Pulmonary artery endothelial cell (primary cell): ENCODE measurements around the gene HSPH1. TPM values are rescaled to one million over a fixed set of nuclear protein-coding genes. Genes with fewer than 3 reads are reported as not detected.
"Not testable (repeated sequence)": the region's sequence is repeated elsewhere in the genome, so short reads cannot be mapped to it uniquely, and the experiment has no call there.

ENCODE experiments used
- DNase-seq: peaks from one replicate; pipeline ENCODE4 v3.0.0-alpha.2; 2011; ENCODE audit warnings: low read depth, low spot score
- total RNA-seq: library from RNA; depleted of rRNA; stranded (reverse); fragments of >200 nt; gene quantifications from 2 replicates; pipeline ENCODE4 v1.2.3, GENCODE V29; 2014

Gene HSPH1
- total RNA-seq, 1 donor from 2014 or later, result 31.4 TPM

DNA sequence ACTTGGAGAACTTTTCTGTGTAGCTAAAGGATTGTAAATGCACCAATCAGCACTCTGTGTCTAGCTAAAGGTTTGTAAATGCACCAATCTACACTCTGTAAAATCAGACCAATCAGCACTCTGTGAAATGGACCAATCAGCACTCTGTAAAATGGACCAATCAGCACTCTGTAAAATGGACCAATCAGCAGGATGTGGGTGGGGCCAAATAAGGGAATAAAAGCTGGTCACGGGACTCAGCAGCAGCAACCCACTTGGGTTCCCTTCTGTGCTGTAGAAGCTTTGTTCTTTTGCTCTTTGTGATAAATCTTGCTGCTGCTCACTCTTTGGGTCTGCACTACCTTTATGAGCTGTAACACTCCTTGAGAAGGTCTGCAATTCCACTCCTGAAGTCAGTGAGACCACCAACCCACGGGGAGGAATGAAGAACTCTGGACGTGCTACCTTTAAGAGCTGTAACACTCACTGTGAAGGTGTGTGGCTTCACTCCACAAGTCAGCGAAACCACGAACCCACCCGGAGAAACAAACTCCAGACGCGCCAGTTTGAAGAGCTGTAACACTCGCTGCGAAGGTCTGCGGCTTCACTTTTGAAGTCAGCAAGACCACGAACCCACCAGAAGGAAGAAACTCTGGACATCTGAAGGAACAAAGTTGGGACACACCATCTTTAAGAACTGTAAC lies 16.2 kb upstream of the HSPH1 start:
- DNase-seq, result not testable (repeated sequence)

DNA sequence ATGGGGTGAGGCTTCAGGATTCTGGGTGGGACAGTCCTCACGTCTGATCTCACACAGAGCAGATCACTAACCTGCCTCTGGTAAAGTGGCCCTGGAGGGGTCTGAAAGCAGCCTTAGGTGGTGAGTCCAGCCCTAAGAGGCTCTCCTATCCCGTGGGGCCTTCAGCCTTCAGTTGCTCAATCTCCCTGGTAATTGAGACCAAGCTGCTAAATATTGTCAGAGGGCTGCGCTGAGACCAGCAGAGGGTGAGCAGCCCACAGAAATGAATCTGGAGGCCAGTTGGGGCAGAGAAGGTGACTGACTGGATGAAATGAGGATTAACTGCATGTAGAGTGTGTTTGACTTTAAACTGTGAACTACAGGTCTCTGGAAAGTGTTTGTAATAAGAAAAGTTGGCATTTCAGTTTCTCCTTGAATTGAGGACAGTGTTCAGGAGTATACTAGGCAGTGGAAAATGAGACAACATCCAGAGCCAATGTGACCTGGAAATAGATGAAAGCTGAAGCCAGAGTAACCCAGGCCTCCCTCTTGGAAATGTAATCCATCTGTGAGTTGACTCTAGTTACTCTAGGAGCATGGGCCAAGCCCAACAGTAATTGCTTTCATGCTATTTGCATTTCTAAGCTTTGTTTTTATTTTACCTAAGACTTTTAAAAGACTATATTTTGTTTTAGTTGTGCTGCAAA lies 14.3 kb upstream of the HSPH1 start:
- no peak for DNase-seq

DNA sequence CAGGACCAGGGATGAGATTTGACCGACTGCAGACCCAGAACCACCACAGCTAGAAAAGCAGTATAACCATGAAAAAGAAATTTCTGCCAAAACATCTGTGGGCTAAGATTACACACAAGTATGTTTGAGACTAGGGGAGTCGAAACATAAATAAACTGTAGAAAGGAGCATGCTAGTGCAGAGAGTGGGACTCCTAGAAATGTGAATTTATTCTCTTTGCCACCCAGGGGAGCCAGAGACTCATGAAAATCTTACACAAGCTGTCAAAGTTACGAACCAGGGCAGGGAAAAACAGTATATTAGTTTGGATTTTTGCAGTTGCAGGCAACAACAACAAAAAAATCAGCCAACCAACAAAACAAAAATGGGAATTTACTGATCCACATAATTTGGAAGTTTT lies 12.3 kb upstream of the HSPH1 start:
- DNase-seq, result no peak

DNA sequence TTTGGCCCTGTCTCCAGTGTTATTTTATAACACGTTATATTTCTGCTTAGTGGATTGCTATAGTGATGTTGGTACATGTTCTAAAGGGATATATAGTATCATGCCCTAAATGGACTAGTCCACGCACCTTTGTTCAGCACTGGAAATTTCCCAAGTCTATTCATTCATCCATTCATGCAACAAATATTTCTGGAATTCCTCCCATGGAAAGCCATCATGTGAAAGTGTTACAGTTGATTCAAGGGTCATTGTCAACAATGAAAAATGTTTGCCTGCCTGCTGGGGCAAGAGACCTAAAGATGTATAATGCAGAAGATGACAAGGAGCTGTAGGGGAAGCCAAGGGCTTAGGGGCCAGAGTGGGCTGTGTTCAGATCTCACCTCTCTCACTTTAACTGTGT lies 10.8 kb upstream of the HSPH1 start:
- peak; percentile 51 for DNase-seq

DNA sequence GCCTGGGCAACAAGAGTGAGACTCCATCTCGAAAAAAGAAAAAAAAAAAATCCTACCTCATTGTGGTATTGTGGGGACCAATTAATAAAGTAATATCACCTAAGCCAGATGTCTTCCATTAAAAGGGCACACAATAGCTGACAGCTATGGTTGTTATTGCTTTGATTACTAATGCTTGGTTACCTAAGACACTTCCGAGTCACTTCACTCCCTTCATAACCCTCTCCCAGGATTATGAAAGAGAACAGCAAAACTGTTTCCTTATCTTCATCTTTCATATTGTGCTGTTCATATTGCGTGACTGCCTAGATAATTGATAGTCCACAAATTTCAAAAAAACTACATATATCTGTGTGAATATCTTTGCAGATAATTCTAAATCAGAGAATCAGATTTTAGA lies 10.3 kb upstream of the HSPH1 start:
- no peak for DNase-seq

DNA sequence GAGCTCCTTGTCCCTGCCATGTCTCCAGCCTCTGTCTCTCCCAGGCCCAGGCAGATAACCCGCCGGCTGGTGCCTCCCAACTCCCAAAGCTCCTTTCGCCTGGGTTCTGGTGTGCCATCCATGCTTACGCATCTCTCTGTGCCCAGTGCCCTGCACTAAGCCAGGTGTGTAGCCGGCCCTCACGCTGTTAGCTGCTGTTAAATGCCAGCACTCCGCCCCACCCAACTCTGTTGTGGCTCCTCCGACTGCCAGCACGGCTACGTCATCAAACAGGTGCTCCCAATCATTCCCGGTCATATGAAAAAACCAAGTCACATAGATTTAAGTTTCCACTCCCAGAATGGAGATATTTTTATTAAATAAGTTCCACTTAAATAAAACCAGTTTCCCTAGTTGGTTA lies 7.0 kb upstream of the HSPH1 start:
- no peak for DNase-seq

DNA sequence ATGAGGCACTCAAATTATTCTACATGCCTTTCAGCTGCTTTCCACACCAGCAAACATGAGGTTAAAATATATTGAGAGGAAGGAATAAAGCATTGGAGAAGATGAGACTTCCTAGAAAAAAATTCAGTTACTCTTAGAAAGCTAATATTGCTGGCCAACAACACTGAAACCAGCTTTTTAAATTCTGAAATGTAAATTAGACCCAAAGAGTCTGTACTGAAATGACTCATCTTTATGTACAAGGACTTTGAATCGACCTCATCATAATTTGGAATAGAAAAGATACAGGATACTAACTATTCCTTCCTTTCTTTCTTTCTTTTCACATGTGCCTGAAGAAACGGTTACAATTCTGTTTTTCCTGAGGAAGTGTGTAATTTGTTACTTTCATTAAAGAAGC lies 6.5 kb upstream of the HSPH1 start:
- no peak for DNase-seq

DNA sequence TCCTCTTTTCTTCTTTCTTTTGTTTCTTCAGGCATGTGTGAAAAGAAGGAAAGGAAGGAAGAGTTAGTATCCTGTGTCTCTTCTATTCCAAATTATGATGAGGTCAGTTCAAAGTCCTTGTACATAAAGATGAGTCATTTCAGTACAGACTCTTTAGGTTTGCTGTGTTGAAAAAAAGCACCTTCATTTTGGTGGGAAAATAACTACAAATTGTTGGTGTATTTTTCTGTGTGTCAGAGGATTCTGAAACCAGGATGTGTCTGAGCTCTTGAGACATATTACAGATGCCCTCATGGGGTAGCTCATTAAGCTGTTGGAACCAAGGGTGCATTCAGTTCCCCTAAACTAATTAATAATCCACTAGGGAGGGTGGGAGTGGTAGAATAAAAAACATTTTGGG lies 5.8 kb upstream of the HSPH1 start:
- DNase-seq, result no peak

DNA sequence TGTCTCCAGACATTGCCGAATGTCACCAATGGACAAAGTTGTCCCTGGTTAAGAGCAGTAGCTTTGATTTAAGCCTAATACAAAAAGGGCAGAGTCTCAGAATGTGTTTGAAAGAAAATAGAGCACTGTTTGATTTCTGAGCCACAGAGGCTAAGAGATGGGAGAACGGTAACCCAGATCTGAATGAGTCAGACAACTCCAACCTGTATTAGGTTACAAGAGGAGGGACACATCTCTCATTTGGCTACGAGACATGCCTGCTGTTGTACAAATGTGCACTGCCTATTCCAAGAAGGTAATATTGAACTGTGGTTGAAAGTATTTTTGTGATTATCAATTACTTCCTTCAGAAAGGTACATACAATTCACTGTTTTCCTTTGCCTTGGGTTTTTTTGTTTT lies 4.9 kb upstream of the HSPH1 start:
- no peak for DNase-seq

DNA sequence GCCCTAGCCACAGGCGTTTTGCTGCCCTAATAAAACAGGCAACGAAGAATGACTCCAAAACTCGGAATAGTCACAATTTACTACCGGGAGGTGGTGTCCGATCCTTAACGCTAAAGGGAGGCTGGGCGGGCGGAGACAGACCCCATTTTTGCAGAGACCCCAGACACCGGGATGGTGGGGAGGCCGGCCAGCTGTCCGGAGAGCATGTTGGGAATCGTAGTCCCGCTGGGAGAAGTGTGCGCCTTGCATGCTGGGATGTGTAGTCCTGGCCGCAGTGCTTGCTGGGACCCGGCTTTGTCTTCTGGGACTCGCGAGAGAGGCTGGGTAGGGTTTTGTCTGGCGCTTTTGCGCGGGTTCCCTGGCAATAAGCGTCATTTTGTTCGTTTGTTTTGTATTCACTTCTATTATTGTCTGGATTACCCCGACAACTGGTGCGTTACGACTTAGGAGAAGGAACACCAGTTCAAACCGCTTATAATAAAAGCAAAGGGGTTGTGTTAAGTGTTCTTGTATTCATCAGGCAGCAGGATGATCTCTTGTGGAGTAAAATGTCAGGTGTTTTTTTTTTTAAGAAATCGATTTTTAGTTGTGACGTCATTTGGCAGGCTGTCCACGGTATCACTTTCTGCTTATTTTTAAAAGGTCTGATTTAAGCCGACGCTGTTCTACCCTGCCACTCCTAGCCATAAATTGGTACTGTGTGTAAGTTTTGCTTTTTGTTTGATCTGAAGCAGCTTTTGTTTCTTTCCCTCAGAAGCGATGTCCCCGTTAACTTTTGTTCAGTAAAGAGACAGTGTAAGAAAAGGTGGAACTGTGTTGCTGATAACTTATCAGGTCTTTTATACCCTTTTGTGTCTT lies 676 bp upstream of the HSPH1 start:
- peak; percentile 96 for DNase-seq

DNA sequence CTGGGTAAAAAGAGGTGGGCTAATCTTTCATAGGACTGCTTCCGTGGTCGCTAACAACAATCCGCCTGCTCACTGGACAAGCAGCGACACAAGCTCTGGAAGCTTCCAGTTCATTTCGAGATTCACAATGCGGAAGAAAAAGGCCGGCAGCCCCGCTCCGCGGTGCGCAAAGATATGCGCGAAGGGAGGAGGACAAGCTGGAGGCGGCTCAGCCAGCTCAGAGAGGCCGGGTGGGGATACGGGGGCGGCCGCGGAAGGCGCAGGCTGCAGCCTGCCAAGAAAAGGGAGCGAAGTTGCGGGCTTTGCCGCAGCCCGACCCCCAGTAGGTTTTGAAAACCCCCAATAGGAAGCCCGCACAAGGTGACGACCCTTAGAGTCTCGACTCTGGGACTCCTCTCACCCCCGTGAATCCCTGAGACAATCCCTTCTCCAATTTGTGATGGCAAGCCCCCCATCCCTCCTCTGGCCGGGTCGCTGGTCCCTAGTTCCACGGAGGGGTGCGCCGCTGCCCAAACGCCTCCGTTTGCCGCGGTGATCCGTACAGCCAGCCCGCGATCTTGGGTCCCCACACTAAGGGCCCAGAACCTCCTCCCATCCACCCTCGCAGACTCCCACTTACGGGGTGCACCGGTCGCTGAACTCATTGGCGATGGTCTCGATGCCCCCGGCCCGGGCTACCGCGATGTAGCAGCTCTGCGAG lies 697 bp downstream of the HSPH1 start:
- no peak for DNase-seq

DNA sequence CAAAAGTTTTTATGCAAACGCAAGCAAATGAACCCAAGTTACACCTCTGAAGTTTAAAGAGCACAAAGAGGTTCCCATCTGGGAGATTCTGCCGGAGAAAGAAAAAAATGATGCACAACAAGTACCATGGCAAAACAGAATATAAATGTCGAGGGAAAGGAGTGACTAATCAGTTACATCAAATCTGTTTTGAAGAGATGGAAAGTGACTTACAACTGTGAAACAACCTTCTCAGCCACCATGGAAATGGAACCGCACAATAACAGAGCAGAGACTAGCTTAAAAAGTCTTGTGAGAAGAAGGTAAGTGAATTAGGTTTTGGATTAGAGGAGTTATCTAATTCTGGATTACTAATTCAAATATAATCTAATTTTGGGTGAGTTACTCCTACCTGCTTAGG lies 2.4 kb downstream of the HSPH1 start:
- DNase-seq, result no peak

DNA sequence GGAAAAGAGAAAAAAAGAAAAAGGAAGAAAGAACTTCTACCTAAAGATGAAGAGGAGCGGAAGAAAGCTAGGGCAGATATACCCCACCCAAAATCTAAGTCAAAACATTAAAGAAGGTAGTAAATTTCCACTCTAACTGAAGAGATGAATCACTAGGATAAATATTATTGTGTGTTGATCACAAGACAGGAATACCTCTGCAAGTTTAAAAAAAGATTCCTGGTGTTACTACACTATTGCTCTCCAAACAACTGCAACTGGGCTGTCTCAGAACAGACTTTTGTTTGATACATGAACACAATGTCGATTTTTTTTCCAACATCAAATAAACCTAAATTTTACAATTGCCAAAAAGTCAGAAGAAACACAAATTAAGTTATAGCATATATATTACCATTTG lies 6.8 kb downstream of the HSPH1 start:
- DNase-seq, result no peak

DNA sequence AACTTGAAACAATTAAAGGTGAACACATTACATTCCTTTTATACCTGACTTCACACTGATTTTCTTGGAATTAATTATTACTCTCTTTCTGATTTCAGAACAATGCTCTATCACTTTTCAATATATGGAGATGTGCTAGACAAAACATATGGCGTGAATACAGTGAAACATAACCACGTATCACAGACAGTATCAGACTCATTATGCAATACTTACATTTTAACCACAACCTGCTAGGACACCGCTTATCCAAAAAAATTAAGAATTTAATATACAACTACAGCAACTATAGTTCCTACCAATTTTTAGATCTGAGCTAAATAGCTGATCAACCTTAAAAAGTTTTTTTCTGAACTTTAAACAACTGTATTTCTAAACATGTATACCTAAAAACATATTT lies 9.9 kb downstream of the HSPH1 start:
- DNase-seq, result no peak

DNA sequence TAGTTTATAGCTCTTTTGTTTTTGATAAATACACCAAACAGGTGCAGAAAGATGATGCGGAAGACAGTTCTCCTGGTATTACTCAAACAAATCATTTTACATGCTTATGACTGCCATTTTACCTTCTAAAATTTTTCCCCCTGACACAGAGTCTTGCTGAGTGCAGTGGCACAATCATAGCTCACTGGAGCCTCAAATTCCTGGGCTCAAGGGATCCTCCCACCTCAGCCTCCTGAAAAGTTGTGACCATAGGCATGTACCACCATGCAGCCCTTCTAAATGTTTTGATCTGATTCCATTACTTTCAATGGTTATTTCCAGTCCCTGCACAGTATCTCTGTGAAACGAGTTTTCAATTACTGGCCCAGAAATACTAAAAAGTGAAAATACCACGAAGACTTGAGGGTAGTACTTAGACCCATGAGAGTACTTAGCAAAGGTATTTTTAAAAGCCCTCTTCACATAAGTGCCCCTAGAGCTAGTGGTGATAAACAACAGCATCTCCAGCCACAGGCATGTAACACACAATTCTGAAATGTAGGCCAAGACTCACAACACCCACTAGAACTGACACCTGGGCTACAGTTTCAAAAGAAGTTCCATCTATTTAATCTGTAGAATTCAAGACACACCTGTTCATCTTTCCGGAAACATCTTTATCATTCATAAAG lies 11.3 kb downstream of the HSPH1 start:
- no peak for DNase-seq

DNA sequence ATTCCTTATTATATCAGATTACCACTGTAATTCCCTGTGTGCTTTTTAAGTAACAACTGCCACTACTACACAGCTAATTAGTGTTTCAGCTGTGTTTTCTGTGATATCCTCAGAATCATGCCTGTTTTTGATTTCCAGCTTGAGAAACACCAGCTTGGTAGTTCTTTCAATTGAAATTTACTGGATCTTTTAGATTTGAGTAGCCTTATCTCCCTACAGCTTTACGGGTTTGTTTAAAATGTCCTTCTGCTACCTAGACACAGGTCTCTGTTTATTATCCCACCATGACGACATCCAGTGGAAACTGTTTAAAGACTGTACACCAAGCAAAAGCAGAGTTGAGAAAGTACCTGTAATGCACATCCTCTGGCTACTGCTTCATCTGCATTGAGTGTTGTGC lies 12.1 kb downstream of the HSPH1 start:
- no peak for DNase-seq

DNA sequence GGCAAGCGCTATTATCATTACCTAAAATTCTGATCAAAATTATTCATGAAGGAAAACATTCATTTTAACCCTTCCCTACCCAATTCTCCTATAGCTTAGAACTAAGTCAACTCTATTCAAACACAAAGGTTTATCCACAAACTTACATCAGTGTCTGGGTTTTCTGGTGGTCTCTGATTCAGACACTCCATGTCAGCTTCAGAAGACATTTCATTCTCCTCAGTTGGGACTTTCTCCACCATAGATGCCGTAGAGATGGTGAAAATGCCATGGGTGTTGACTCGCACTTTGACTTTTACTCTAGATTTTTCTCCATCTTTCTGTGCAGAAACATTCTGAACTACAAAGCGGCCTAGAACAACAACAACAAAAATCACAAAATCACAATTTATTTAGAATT lies 16.3 kb downstream of the HSPH1 start:
- no peak for DNase-seq

DNA sequence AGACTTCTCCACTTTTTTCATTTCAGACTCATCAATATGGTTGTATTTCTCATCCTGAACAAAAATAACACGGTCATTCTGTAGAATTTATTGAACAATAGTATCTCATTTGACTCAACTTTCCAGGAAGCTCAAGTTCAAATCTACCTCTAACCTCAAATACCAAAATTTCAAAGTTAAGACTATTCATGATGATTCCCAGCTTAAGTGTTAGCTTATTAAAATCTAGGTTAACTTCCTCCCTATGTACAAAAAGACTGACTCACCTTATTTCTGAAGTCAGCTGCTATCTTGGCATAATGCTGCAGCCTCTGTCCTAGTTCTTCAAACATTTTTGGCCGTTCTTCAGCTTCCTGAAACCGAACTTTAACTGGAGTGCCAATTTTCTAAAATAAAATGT lies 23.2 kb downstream of the HSPH1 start:
- DNase-seq, result no peak

DNA sequence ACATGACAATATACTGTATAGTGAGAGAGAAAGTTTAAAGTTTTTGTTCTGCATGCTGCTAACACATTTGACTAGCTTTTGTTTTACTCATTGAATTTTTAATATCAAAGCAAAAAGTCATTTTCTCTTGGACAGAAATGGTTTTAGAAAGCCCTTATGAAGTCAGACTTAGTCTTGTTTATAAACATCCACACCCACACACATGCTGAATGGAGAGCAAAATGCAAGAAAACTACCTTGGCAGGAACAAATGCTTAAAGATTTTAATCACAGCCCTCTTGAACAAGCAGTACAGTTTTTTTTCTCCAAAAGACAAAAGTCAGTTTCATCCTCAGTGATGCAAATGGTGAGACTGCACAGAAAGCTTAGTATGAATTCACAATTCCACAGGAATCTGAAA lies 25.0 kb downstream of the HSPH1 start:
- DNase-seq, result no peak

DNA sequence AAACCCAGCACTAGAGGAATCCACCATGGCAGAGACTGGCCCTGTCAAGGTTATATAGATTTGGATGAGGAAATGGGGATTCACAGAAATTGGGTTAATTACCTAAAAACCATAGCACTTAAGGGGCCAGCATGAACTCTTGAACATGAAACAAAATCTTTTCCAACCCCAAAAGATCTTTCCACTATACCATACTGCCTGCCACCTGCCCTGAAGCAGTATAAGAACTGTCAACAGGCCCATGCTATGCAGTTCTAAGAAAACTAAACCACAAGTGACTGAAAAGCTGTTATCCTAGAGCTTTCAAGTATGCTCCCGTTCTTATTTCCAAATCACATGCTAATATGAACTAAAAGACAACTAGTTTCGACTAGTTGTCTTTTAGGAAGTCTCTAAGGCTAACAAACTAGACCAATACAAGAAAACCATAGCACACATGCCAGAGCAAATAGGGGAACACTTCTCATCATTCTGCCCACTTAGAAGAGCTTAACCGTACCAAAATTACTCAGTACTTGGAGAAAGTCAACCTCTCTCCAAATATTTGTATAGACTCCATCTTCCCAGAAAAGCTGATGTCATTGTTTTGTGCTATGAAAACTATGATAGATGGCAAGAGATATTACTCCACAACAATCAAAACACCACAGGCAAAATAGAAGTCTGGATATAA lies 27.5 kb downstream of the HSPH1 start:
- no peak for DNase-seq

DNA sequence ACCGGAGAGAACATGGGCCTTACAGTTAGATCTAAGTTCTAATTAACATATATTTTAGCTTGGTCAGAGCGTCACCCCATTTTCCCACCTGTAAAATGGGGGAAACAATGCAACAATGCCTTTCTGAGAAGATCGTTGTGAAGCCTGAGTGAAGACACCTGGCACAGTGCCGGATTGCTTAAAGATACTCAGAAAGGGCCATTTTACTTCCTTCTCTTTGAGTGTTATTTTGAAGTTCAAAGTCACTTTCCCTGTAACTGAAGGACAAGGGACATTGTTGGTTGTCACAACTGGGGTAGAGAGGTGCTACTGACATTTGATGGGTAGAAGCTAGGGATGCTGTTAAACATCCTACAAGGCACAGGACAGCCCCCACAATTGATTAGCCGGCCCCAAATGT lies 28.1 kb downstream of the HSPH1 start:
- no peak for DNase-seq
